Spleen (tissue), 11 donors: ENCODE results near the gene COL19A1. TPM values are rescaled to one million over a fixed set of nuclear protein-coding genes. Genes with fewer than 3 reads are reported as not detected.
"Not testable (repeated sequence)": the region's sequence is repeated elsewhere in the genome, so short reads cannot be mapped to it uniquely, and the experiment has no call there.

Experiments used
- DNase-seq: peaks from one replicate; pipeline ENCODE4 v3.0.0-alpha.2; 2020
- H3K27ac ChIP-seq, 8 donors: fragments of 200-600 bp; sonication (generic) in 7 of 8; 1 replicate in 4 of 8; 2 replicates in 4 of 8; pipeline versions ENCODE4 v1.5.0 to v1.8.0; 2016 to 2021; ENCODE audit warnings: inconsistent platforms in 4 of 8, mild to moderate bottlenecking in 4 of 8, moderate library complexity in 1 of 8
- H3K27me3 ChIP-seq, 7 donors: fragments of 200-600 bp; sonication (generic) in 6 of 7; replicated peaks in 1 of 7; 1 replicate in 4 of 7; 2 replicates in 3 of 7; pipeline versions ENCODE4 v1.5.0 to v1.8.0; 2016 to 2021; ENCODE audit warnings: inconsistent platforms in 3 of 7, mild to moderate bottlenecking in 1 of 7
- H3K36me3 ChIP-seq, 6 donors: fragments of 200-600 bp; sonication (generic) in 5 of 6; 1 replicate in 4 of 6; 2 replicates in 2 of 6; pipeline versions ENCODE4 v1.5.0 to v1.8.0; 2016 to 2021; ENCODE audit warnings: inconsistent platforms in 2 of 6
- H3K4me1 ChIP-seq, 6 donors: fragments of 200-600 bp; sonication (generic) in 5 of 6; 1 replicate in 3 of 6; 2 replicates in 3 of 6; pipeline versions ENCODE4 v1.5.0 to v1.8.0; 2016 to 2021; ENCODE audit warnings: inconsistent platforms in 3 of 6
- H3K4me3 ChIP-seq, 8 donors: fragments of 200-600 bp; sonication (generic) in 7 of 8; 1 replicate in 4 of 8; 2 replicates in 4 of 8; pipeline versions ENCODE4 v1.5.0 to v1.8.0; 2016 to 2021; ENCODE audit warnings: inconsistent platforms in 4 of 8, mild to moderate bottlenecking in 4 of 8, moderate library complexity in 2 of 8
- H3K9me3 ChIP-seq, 8 donors: fragments of 200-600 bp; sonication (generic) in 7 of 8; 1 replicate in 4 of 8; 2 replicates in 4 of 8; pipeline versions ENCODE4 v1.5.0 to v1.8.0; 2016 to 2021; ENCODE audit warnings: inconsistent platforms in 4 of 8
- CTCF ChIP-seq, 11 experiments: fragments of 200-600 bp in 7 of 11; fragments of 450-650 bp in 4 of 11; sonication (generic) in 4 of 11; IDR thresholded peaks in 8 of 11; conservative IDR thresholded peaks in 3 of 11; 1 replicate in 7 of 11; 2 replicates in 4 of 11; pipeline versions ENCODE4 v1.4.0 to v1.8.0; 2016 to 2021; ENCODE audit warnings: antibody characterized with exemption in 11 of 11, inconsistent platforms in 4 of 11, mild to moderate bottlenecking in 1 of 11
- POLR2A ChIP-seq, 3 donors: fragments of 450-650 bp; IDR thresholded peaks; one replicate each; pipeline ENCODE4 v1.5.1; 2017; ENCODE audit warnings: antibody characterized with exemption in 3 of 3, mild to moderate bottlenecking in 1 of 3
- POLR2AphosphoS5 ChIP-seq, 3 donors: sonication (generic); formaldehyde crosslinking; IDR thresholded peaks; one replicate each; pipeline ENCODE4 v1.5.1; 2017; ENCODE audit warnings: antibody characterized with exemption in 3 of 3
- WGBS, 5 donors: extraction: QIAGEN DNeasy Blood & Tissue Kit in 3 of 5; methylation state at CpG; one replicate each; pipeline versions ENCODE4 v1.1.5 to v1.1.7; 2013 to 2018; 5-methylcytosine and 5-hydroxymethylcytosine counted together
- intact Hi-C: fragments of 100-400 bp; cut with DNase I; formaldehyde crosslinking; loops from one replicate; pipeline ENCODE4 v1.15.0; 2023; ENCODE audit warnings: low total_unique reads
- polyA plus RNA-seq, 3 donors: library from polyadenylated mRNA; stranded (reverse); fragments of 200-250 nt; gene quantifications; one replicate each; pipeline ENCODE4 v1.2.1, GENCODE V29; 2013
- total RNA-seq, 7 donors: library from RNA; depleted of rRNA in 3 of 7; stranded (reverse); fragments of >200 nt in 3 of 7; fragmentation: NEBNext Ultra II Directional in 4 of 7; extraction: Animal tissue kit (Norgen Biotek cat#: 25700) in 4 of 7; gene quantifications; one replicate each; pipeline versions ENCODE4 v1.1.0 to v1.2.1, GENCODE V29; 2016 to 2021
- donor health status: healthy with polysubstance abuse.
- donor health status: DM: no; HTN: no; CAD: no; lungs with moderate emphysema.
- donor health status: DM: no; HTN: no; CAD: no.
- donor health status: Bipolar disorder and iron deficiency.
- donor health status: healthy.
- donor health status: DM: no; HTN: no; CAD: no.
- donor health status: DM: yes; HTN: yes; CAD: no.

COL19A1 gene
- total and polyA plus RNA-seq, 10 donors = 0.48 to 14.5 (median 10.2) TPM

DNA sequence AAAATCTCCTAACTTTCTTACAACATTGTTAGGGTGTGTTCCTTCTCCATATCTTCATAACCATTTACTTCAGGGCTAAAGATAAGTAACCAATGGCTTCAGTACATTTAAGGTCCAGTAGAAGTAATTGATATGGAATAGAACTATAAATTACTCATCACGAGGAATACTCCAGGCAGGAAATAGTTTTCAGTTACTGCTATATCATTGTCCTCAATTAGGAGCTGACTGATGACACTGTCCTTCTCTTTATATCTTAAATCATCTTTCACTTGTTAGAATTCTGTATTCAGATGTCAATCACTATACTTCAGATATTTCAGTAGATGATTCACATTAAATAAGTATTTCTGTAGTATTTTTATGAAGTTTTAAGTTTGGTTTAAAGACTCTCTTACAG lies 88.4 kb downstream of the COL19A1 start:
- H3K4me3 ChIP-seq = no peak overlapping the region
- WGBS, 5 donors = 34 to 71% (median 58%) methylated on average over 1 of the region's 1 CpG
- DNase-seq = no peak
- no peaks in the 10 kb centered on the region for H3K9me3 ChIP-seq
- no peak overlapping the region for H3K27ac ChIP-seq
- intact Hi-C loops = no loop called here
- TF ChIP-seq CTCF (IDR thresholded peaks at IDR 0.05 in 8 of 11, conservative IDR thresholded peaks at IDR 0.05 in 3 of 11) = no peak
- H3K36me3 ChIP-seq = no peaks in the 10 kb centered on the region
- no peaks in the 10 kb centered on the region for H3K27me3 ChIP-seq
- no peaks in the 10 kb centered on the region for H3K4me1 ChIP-seq

GRCh38 chr6:69957985-69958559 lies 91.7 kb downstream of the COL19A1 start:
- no peaks in the 10 kb centered on the region for H3K4me1 ChIP-seq
- H3K27me3 ChIP-seq = no peaks in the 10 kb centered on the region
- no peak overlapping the region for H3K27ac ChIP-seq
- 88 to 91% (median 89%) methylated on average over 3 of the region's 3 CpGs for WGBS, 5 donors
- no peak overlapping the region for H3K4me3 ChIP-seq
- no peak for DNase-seq
- no peaks in the 10 kb centered on the region for H3K36me3 ChIP-seq
- intact Hi-C loops = no loop called here
- no peaks in the 10 kb centered on the region for H3K9me3 ChIP-seq
- TF ChIP-seq POLR2A (IDR thresholded peaks at IDR 0.05) = no peak
- no peak for TF ChIP-seq POLR2AphosphoS5 (IDR thresholded peaks at IDR 0.05)
- no peak for TF ChIP-seq CTCF (IDR thresholded peaks at IDR 0.05 in 8 of 11, conservative IDR thresholded peaks at IDR 0.05 in 3 of 11)

DNA sequence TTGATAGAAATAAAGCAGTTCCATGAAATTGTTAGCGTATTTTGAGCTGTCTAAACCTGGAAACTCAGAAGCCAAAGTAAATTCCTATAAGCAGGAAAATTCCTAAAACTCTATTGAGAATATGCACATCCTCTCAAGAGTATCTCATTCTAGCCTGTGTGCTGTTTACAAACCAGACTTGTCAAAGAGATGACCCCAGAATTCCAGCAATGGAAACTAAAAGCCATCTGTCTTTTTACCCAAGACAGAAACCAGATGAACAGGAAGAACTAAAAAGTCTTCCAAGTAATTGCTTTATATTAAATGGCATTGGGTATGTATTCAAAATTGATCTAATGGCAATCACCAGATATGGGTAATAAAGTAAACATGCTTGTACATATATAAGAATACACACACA lies 92.6 kb downstream of the COL19A1 start:
- Histone ChIP-seq H3K36me3 (no peaks in the 10 kb centered on the region), H3K4me3 (no peak overlapping the region), H3K27ac (no peak overlapping the region), H3K4me1 (no peaks in the 10 kb centered on the region), H3K27me3 (no peaks in the 10 kb centered on the region), H3K9me3 (no peaks in the 10 kb centered on the region)
- no peak for DNase-seq
- TF ChIP-seq POLR2AphosphoS5 (IDR thresholded peaks at IDR 0.05) (no peak), CTCF (IDR thresholded peaks at IDR 0.05 in 8 of 11, conservative IDR thresholded peaks at IDR 0.05 in 3 of 11) (no peak), POLR2A (IDR thresholded peaks at IDR 0.05) (no peak)
- intact Hi-C loops = no loop called here
- 73 to 89% (median 82%) methylated on average over 1 of the region's 1 CpG for WGBS, 5 donors

- H3K36me3 ChIP-seq, H3K27ac ChIP-seq, DNase-seq, H3K4me1 ChIP-seq, H3K27me3 ChIP-seq, H3K4me3 ChIP-seq, intact Hi-C loops, H3K9me3 ChIP-seq: not testable (repeated sequence)
- WGBS, 5 donors = 90 to 95% (median 93%) methylated on average over 16 of the region's 16 CpGs
Observed at GRCh38 chr6:69965974-69966373, 99.6 kb downstream of the COL19A1 start.

- TF ChIP-seq POLR2AphosphoS5 (IDR thresholded peaks at IDR 0.05) (no peak), POLR2A (IDR thresholded peaks at IDR 0.05) (no peak), CTCF (IDR thresholded peaks at IDR 0.05 in 8 of 11, conservative IDR thresholded peaks at IDR 0.05 in 3 of 11) (no peak)
- Histone ChIP-seq H3K36me3 (no peaks in the 10 kb centered on the region), H3K9me3 (no peaks in the 10 kb centered on the region), H3K27ac (no peak overlapping the region), H3K4me1 (no peaks in the 10 kb centered on the region), H3K27me3 (no peaks in the 10 kb centered on the region), H3K4me3 (no peak overlapping the region)
- DNase-seq = no peak
- 50 to 63% (median 53%) methylated on average over 2 of the region's 2 CpGs for WGBS, 5 donors
- intact Hi-C loops = no loop called here
Observed at GRCh38 chr6:69973138-69973537, 106.8 kb downstream of the COL19A1 start.
